Measurements from ENCODE around the gene APMAP.

- TF ChIP-seq POLR2A (IDR thresholded peaks at IDR 0.05) (no peak), CTCF (IDR thresholded peaks at IDR 0.05) (no peak)
Observed at GRCh38 chr20:24987244-24987643, 5.3 kb downstream of the APMAP start.

All from ovary (tissue), 3 donors.